CD4-positive, alpha-beta T cell (primary cell): ENCODE measurements around the gene IRX2. TPM values are rescaled to one million over a fixed set of nuclear protein-coding genes. Genes with fewer than 3 reads are reported as not detected.

ENCODE experiments used
- ATAC-seq: fragments of 200-7000 bp; cut with Tn5 transposase; one replicate; pipeline ENCODE4 v1.10.0; 2022; ENCODE audit warnings: mild to moderate bottlenecking; ENCODE audit not compliant: poor library complexity
- CTCF ChIA-PET: fragments of 350-600 bp; sonication (Branson Sonifier 250); formaldehyde crosslinking; loops from one replicate; lab custom pipeline; 2021; ENCODE audit warnings: antibody characterized with exemption, inconsistent platforms; lab: Charles Lee
- POLR2A ChIA-PET: fragments of 350-600 bp; sonication (Branson Sonifier 250); formaldehyde crosslinking; loops from one replicate; lab custom pipeline; 2021; ENCODE audit warnings: antibody characterized with exemption, inconsistent platforms; lab: Charles Lee
- DNase-seq, 14 experiments: peaks; one replicate each; pipeline ENCODE4 v3.0.0-alpha.2; 2013 to 2020; ENCODE audit warnings: mixed read lengths in 2 of 14
- H3K27ac ChIP-seq, 2 donors: one replicate each; pipeline versions ENCODE4 v1.5.1 to v1.7.0; 2013; ENCODE audit warnings: low read length in 2 of 2, low read depth in 1 of 2, mild to moderate bottlenecking in 1 of 2
- H3K27me3 ChIP-seq, 2 experiments: 1 replicate in 1 of 2; 2 replicates in 1 of 2; pipeline versions ENCODE4 v1.6.1 to v1.7.0; 2013; ENCODE audit warnings: low read length in 2 of 2, control low read depth in 1 of 2, mild to moderate bottlenecking in 1 of 2, moderate library complexity in 1 of 2; ENCODE audit not compliant: insufficient read depth in 2 of 2, control insufficient read depth in 1 of 2
- H3K36me3 ChIP-seq: one replicate; pipeline ENCODE4 v1.6.1; 2013; ENCODE audit warnings: low read length, control low read depth; ENCODE audit not compliant: insufficient read depth
- H3K4me1 ChIP-seq: one replicate; pipeline ENCODE4 v1.6.1; 2013; ENCODE audit warnings: low read length, control low read depth; ENCODE audit not compliant: insufficient read depth
- H3K4me3 ChIP-seq: one replicate; pipeline ENCODE4 v1.5.1; 2013; ENCODE audit warnings: mild to moderate bottlenecking, low read length, moderate library complexity
- H3K9me3 ChIP-seq, 2 experiments: 1 replicate in 1 of 2; 2 replicates in 1 of 2; pipeline versions ENCODE4 v1.6.1 to v1.7.0; 2013; ENCODE audit warnings: low read length in 2 of 2, mild to moderate bottlenecking in 2 of 2, control low read depth in 1 of 2, moderate library complexity in 1 of 2; ENCODE audit not compliant: control insufficient read depth in 1 of 2, insufficient read depth in 1 of 2
- H3K27ac Mint-ChIP-seq: one replicate; pipeline ENCODE4 v1.8.0; 2020; ENCODE audit warnings: mixed read lengths
- H3K27me3 Mint-ChIP-seq: one replicate; pipeline ENCODE4 v1.8.0; 2021; ENCODE audit warnings: mixed read lengths
- H3K36me3 Mint-ChIP-seq: one replicate; pipeline ENCODE4 v1.8.0; 2021; ENCODE audit warnings: low read depth, mixed read lengths
- H3K4me1 Mint-ChIP-seq: one replicate; pipeline ENCODE4 v1.8.0; 2021; ENCODE audit warnings: low read depth, mixed read lengths
- H3K4me3 Mint-ChIP-seq: one replicate; pipeline ENCODE4 v1.8.0; 2020; ENCODE audit warnings: mild to moderate bottlenecking, mixed read lengths
- H3K9me3 Mint-ChIP-seq: one replicate; pipeline ENCODE4 v1.8.0; 2020; ENCODE audit warnings: mixed read lengths
- CTCF ChIP-seq: fragments of 200-600 bp; IDR thresholded peaks from one replicate; pipeline ENCODE4 v1.8.0; 2022; ENCODE audit warnings: antibody characterized with exemption, mild to moderate bottlenecking
- intact Hi-C, 2 experiments: fragments of 100-400 bp; cut with DNase I in 1 of 2; cut with micrococcal nuclease in 1 of 2; formaldehyde crosslinking; loops; one replicate each; pipeline versions ENCODE4 v1.15.1 to v1.9.0; 2023 to 2025; cut with DNase I, micrococcal nuclease
- total RNA-seq, 174 experiments: library from RNA in 2 of 174; stranded (reverse) in 2 of 174; gene quantifications; one replicate each; pipeline ENCODE4 v1.2.3 and lab custom pipeline; 2021 to 2026

IRX2 gene
- total RNA-seq, 2 experiments from 2014 or later: not detected

- Mint-ChIP-seq H3K4me3 (no peak overlapping the region), H3K4me1 (no peaks in the 10 kb centered on the region), H3K27ac (no peak overlapping the region), H3K9me3 (no peaks in the 10 kb centered on the region), H3K36me3 (no peaks in the 10 kb centered on the region), H3K27me3 (peaks cover 40% of the 10 kb centered on the region)
- Histone ChIP-seq H3K27me3 (peaks cover 7 to 8% of the 10 kb centered on the region in 2 experiments), H3K9me3 (peaks cover 0 to 7% of the 10 kb centered on the region in 2 experiments), H3K36me3 (no peaks in the 10 kb centered on the region), H3K4me1 (no peaks in the 10 kb centered on the region), H3K4me3 (no peak overlapping the region), H3K27ac (no peak overlapping the region)
- POLR2A ChIA-PET: no interaction called here
- ATAC-seq: no peak
- no peak for DNase-seq
- intact Hi-C loops: no loop called here
- TF ChIP-seq CTCF: no peak
- CTCF ChIA-PET: no interaction called here
Measured at GRCh38 chr5:2732004-2732403, 19.5 kb downstream of the IRX2 start.

GRCh38 chr5:2729189-2729588 lies 22.3 kb downstream of the IRX2 start:
- no peaks in the 10 kb centered on the region for H3K9me3 Mint-ChIP-seq

GRCh38 chr5:2727550-2727949 lies 23.9 kb downstream of the IRX2 start:
- Mint-ChIP-seq H3K4me1 (no peaks in the 10 kb centered on the region), H3K27me3 (peaks cover 11% of the 10 kb centered on the region), H3K4me3 (no peak overlapping the region), H3K27ac (no peak overlapping the region), H3K9me3 (no peaks in the 10 kb centered on the region), H3K36me3 (no peaks in the 10 kb centered on the region)
- no peak overlapping the region for H3K27ac ChIP-seq
- intact Hi-C loops: no loop called here
- H3K4me3 ChIP-seq: no peak overlapping the region
- H3K36me3 ChIP-seq: no peaks in the 10 kb centered on the region
- ChIA-PET CTCF (no interaction called here), POLR2A (no interaction called here)
- ATAC-seq: no peak
- DNase-seq: no peak
- TF ChIP-seq CTCF: no peak
- peaks cover 0 to 24% of the 10 kb centered on the region in 2 experiments for H3K9me3 ChIP-seq
- peaks cover 0 to under 1% of the 10 kb centered on the region in 2 experiments for H3K27me3 ChIP-seq
- no peaks in the 10 kb centered on the region for H3K4me1 ChIP-seq

More at GRCh38 chr5:2729189-2729588, 22.3 kb downstream of the IRX2 start:
- Histone ChIP-seq H3K27me3 (peaks cover 0 to 2% of the 10 kb centered on the region in 2 experiments), H3K4me3 (no peak overlapping the region), H3K27ac (no peak overlapping the region), H3K9me3 (peaks cover 0 to 15% of the 10 kb centered on the region in 2 experiments), H3K4me1 (no peaks in the 10 kb centered on the region), H3K36me3 (no peaks in the 10 kb centered on the region)
- CTCF ChIA-PET: no interaction called here
- Mint-ChIP-seq H3K36me3 (no peaks in the 10 kb centered on the region), H3K4me3 (no peak overlapping the region), H3K4me1 (no peaks in the 10 kb centered on the region), H3K27me3 (peaks cover 28% of the 10 kb centered on the region), H3K27ac (no peak overlapping the region)
- ATAC-seq (no peak), DNase-seq (no peak)
- POLR2A ChIA-PET: no interaction called here
- TF ChIP-seq CTCF: no peak
- intact Hi-C loops: no loop called here
